GM12864 (cell line): ENCODE data around the gene DKK3.

Source experiments
- DNase-seq: peaks from one replicate; pipeline ENCODE4 v3.0.0-alpha.2; 2011; ENCODE audit warnings: low read depth
- H3K4me3 ChIP-seq: 2 replicates; pipeline ENCODE4 v1.5.1; 2011; ENCODE audit warnings: mild to moderate bottlenecking, low read depth, low read length, control low read depth
- TF ChIP-seq, protein P1 (sequence below): IDR thresholded peaks from 2 replicates; pipeline ENCODE4 v1.5.1; 2011; ENCODE audit warnings: low read depth, mild to moderate bottlenecking, moderate library complexity, low read length, control low read depth, inconsistent platforms; ENCODE audit errors: missing control alignments

DKK3 gene

DNA sequence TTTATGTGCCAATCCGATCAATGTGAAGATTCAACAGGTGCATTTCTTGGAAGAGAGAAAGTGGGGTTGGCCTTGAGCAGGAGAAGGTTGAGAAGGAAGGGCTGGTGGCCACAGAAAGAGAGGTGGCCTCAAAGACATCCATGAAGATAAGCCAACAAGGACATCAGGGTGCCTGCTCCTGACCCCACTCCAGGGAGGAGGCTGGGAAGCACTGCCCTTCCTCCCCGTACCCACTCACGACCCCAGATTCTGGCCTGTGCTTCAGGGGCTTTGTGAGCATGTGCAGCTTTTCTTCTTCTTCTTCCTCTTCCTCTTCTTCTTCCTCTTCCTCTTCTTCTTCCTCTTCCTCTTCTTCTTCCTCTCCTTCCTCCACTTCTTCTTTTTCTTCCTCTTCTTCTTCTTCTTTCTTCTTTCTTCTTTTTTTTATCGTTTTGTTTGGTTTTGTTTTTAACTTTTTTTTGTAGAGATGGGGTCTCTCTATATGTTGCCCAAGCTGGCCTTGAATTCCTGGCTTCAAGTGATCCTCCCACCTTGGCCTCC is 30.3 kb downstream of the DKK3 start:
- DNase-seq: no peak
- H3K4me3 ChIP-seq: no peak overlapping the region
- TF ChIP-seq, protein P1, sequence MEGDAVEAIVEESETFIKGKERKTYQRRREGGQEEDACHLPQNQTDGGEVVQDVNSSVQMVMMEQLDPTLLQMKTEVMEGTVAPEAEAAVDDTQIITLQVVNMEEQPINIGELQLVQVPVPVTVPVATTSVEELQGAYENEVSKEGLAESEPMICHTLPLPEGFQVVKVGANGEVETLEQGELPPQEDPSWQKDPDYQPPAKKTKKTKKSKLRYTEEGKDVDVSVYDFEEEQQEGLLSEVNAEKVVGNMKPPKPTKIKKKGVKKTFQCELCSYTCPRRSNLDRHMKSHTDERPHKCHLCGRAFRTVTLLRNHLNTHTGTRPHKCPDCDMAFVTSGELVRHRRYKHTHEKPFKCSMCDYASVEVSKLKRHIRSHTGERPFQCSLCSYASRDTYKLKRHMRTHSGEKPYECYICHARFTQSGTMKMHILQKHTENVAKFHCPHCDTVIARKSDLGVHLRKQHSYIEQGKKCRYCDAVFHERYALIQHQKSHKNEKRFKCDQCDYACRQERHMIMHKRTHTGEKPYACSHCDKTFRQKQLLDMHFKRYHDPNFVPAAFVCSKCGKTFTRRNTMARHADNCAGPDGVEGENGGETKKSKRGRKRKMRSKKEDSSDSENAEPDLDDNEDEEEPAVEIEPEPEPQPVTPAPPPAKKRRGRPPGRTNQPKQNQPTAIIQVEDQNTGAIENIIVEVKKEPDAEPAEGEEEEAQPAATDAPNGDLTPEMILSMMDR: no peak

DNA sequence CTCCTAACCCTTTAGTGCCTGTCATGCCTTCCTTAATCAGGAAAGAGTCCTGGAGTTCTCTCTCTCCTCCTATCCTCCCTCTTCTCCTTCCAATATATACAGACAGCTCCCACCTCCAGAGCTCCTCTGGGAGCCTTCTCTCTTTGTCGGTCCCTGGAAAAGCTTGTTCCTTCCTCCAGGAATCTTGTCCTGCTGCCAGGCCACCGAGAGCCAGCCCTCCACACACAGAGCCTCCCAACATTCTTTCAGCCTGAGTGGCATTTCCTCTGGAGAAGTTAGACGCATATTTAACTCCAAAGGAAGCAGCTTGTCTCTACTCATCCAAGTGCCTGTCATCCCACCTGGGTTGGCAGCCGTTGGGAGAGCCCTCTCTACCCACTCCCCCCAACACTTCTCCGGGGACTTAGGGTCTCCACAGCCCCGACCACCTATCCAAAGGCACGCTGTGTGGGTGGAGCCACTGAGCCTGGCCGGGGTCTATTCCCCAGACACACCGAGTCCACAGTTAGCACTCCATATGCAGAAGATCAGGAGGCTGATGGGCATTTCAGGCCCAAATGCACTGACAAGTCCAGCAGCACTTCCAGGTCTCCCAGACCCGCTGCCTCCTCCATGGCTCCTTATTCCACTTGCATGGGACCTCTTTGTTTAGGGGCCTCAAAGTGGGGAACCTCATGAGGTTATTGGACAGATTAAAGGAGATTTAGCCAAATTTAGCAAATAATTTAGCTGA is 31.1 kb downstream of the DKK3 start:
- TF ChIP-seq, protein P1: no peak
- DNase-seq: no peak
- H3K4me3 ChIP-seq: no peak overlapping the region

DNA sequence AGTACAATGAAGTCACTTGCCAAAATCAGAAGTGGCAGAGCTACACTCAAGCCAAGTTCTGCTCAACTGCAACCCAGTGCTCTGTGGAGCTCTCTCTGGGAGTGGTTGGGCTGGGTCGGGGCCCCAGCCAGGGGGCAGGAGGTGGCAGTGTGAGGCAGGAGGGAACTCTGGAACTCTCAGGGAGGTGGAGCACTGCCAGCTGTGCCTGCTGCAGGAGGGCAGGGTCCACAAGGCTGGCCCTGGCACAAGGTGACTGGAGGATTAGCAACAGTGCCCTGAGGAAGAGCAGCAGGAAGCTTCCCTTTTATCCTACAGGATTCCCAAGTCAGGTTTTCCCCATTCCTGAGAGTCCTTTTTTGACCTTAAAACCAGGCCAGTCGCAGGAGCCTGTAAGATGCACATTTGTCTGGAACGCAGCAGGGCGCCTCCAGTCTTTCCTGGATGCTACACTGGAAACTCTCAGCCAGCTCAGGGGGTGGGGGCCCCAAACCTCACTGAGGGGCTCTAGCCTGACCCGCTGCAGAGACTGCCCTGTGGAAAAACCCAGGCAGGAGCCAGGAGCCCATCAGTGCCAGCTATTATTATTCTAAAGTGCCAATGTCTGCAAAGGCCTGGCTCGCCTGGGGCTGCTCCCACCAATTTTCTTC is 31.8 kb downstream of the DKK3 start:
- DNase-seq: no peak
- H3K4me3 ChIP-seq: no peak overlapping the region
- TF ChIP-seq, protein P1: no peak

DNA sequence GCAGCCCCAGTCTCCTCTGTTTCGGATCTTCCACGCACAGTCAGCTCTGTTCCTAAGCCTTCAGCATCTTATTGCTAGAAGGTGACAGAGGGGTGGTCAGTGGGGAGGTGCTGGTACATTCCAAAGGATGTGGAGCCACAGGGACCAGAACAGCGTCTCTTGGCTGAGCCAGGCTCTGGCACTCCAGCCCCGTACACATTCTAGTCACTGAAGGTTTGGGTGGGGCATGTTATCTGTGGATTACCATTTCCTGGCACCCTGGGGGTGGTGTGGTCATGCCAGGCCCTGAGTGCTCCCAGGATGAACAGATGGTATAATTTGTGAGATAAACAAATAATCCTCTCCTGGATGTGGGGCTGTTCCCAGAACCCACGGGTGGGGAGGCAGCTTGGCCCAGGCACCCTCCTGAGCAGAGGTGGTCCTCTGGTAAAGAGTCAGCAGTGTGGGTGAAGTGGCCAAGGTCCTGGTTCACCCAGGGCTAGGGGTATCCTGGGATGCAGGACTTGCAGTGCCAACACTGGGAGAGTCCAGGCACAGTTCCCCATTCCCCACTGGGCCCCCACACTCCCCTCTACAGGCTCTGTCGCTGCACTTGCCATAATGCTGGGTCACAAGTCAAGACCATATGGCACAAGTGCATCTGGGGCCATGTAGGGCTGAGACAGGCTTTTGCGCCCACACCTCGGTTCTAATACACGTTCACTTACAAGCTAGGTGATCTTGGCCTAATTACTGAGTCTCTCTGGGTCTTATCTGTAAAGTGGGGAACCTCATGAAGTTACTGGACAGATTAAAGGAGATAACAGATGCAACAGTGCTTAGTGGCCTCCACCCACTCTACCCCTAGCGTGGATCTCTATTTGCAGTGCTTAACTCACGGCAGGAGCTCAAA is 33.0 kb downstream of the DKK3 start:
- TF ChIP-seq, protein P1: no peak
- H3K4me3 ChIP-seq: no peak overlapping the region
- DNase-seq: no peak

DNA sequence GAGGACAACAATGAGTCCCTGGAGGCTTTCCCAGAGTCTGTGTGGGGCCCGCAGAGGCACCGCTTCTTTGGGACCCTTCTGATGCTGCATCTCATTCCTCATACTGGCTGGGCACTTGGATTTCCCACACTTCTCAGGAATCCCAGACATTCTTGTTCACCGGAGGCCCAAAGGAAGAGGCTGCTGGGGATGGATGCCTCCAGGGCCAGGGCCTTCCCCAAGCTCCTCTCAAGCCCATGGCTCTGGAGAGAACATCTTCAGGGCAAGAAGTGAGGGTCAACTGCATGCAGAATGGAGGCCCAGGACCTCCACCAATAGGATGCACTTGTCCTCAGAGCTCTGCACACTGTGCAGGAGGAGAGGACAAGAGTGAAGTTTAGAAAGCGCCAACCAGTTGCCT is 34.6 kb downstream of the DKK3 start:
- no peak overlapping the region for H3K4me3 ChIP-seq
- DNase-seq: no peak
- TF ChIP-seq, protein P1: no peak

DNA sequence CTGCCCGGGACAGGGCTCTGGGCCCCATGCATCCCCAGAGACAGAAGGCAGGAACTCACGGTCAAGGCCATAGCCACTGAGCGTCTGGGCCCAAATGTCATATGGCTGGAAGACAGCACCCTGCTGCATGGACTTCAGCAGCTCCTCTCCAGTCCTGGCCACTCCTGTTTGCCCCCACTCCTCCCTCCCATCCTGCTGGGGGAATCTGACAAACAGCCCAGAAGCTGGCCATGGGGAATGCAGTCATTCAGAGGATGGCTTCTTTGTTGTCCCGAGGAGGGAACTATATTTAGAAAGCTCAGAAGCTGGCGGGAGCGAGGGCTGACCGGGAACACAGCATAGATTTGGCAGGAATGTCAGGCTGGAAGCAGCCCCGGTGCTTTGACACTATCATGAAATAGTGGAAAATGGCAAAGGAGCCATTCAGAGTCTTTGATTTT is 35.0 kb downstream of the DKK3 start:
- DNase-seq: no peak
- H3K4me3 ChIP-seq: no peak overlapping the region
- TF ChIP-seq, protein P1: no peak
